ENCODE results near the gene DMD. TPM values are rescaled to one million over a fixed set of nuclear protein-coding genes. Genes with fewer than 3 reads are reported as not detected.
A peak's percentile ranks its signal among the peaks of the same experiment; 100 is the strongest.

DMD gene
- total RNA-seq, 1 experiment from 2014 or later = 47.2 TPM

DNA sequence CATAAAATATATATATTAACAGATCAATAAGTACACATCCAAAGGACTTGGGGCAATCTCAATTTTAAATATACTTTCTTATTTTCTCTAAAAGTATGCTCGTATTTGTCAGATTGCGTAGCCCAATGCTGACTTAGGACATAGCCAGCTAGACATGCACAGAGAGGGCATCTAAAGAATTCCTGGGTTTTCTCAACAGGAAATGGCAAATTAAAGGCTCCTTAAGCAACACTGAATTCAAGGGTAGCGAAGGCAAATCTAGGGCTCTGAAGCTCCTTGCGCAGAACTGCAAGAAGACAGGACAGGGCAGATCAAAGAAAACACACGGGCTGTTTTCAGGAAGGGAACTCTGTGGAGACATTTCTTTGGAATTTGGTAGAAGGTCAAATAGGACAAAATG, 2044.9 kb downstream of the DMD start:
- Histone ChIP-seq H3K4me1 (peaks cover 12% of the 10 kb centered on the region), H3K27me3 (replicated peaks; ENCODE audit: control insufficient read depth, insufficient read depth, low read length) (no peaks in the 10 kb centered on the region), H3K36me3 (ENCODE audit: control insufficient read depth, insufficient read depth, low read length) (peaks cover 2% of the 10 kb centered on the region; the same call in 1 of the 2 replicates), H3K9me3 (no peaks in the 10 kb centered on the region), H3K4me3 (ENCODE audit: low read depth, low read length) (no peak overlapping the region)
- TF ChIP-seq, protein P1, sequence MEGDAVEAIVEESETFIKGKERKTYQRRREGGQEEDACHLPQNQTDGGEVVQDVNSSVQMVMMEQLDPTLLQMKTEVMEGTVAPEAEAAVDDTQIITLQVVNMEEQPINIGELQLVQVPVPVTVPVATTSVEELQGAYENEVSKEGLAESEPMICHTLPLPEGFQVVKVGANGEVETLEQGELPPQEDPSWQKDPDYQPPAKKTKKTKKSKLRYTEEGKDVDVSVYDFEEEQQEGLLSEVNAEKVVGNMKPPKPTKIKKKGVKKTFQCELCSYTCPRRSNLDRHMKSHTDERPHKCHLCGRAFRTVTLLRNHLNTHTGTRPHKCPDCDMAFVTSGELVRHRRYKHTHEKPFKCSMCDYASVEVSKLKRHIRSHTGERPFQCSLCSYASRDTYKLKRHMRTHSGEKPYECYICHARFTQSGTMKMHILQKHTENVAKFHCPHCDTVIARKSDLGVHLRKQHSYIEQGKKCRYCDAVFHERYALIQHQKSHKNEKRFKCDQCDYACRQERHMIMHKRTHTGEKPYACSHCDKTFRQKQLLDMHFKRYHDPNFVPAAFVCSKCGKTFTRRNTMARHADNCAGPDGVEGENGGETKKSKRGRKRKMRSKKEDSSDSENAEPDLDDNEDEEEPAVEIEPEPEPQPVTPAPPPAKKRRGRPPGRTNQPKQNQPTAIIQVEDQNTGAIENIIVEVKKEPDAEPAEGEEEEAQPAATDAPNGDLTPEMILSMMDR (IDR thresholded peaks at IDR 0.05; ENCODE audit: insufficient read depth in 1 of 2, low read depth in 1 of 2, low read length in 1 of 2, severe bottlenecking in 1 of 2, unreplicated experiment in 1 of 2) = no peak
- Mint-ChIP-seq H3K9me3 (ENCODE audit: unreplicated experiment) (peaks cover 23% of the 10 kb centered on the region), H3K36me3 (ENCODE audit: insufficient read depth, unreplicated experiment) (peaks cover 34% of the 10 kb centered on the region), H3K27ac (ENCODE audit: unreplicated experiment) (no peak overlapping the region), H3K4me3 (ENCODE audit: unreplicated experiment) (no peak overlapping the region), H3K4me1 (ENCODE audit: low read depth, unreplicated experiment) (peaks cover 21% of the 10 kb centered on the region), H3K27me3 (ENCODE audit: insufficient read depth, unreplicated experiment) (no peaks in the 10 kb centered on the region)
- no TSS peak for BruUV-seq (replicated peaks)
- CTCF ChIA-PET = no interaction called here
- intact Hi-C loops (cut with micrococcal nuclease; ENCODE audit: unreplicated experiment) = no loop called here
- POLR2A ChIA-PET = no interaction called here
- no peak for DNase-seq

DNA sequence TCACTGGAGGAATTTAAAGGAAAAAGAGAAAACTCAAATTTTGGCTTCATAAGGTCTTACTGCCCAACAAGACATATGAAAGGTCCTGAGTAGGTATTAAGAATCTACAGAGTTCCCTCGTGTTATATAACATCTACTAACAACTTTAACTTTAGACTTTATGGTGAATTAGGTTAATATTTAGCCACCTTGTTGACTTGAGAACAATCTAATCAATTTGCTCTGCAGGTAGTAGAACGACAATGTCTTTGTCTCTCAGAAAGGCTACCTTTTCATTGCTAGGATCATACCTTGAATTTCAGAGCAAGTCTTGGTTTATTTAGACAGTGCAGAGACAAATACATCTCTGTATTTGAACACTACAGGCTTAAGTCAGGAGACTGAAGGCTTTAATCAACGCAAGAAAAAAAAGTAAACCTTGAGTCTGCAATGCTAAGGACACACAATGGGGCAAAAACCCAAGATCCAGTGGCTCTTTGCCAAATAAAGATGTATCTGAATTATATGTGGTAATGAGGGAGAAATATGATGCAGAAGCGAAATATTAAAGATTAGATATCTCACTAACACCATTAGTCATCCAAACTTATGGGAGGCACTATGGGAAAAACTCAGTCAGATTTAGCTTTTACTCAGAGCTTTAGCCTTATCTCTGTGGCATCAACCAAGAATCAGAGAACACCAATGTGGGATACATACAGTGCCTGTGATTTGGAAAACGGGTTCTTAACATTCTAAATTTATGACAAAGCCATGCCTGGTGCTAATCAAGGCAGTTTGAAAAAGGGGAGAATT, 2045.9 kb downstream of the DMD start:
- no TSS peak for BruUV-seq (replicated peaks)
- Histone ChIP-seq H3K9me3 (no peaks in the 10 kb centered on the region), H3K4me1 (peaks cover 12% of the 10 kb centered on the region), H3K4me3 (ENCODE audit: low read depth, low read length) (no peak overlapping the region), H3K36me3 (ENCODE audit: control insufficient read depth, insufficient read depth, low read length) (peaks cover 2% of the 10 kb centered on the region; the same call in 1 of the 2 replicates), H3K27me3 (replicated peaks; ENCODE audit: control insufficient read depth, insufficient read depth, low read length) (no peaks in the 10 kb centered on the region)
- DNase-seq = peak in 1 of 2 experiments; percentile 0
- intact Hi-C loops (cut with micrococcal nuclease; ENCODE audit: unreplicated experiment) = loop anchor here (1.0 kb wide), 2 partner anchors 9 to 34 kb away; no protein-coding TSS in a partner anchor
- H3K36me3 Mint-ChIP-seq (ENCODE audit: insufficient read depth, unreplicated experiment) = peaks cover 29% of the 10 kb centered on the region
- no peaks in the 10 kb centered on the region for H3K27me3 Mint-ChIP-seq (ENCODE audit: insufficient read depth, unreplicated experiment)
- H3K9me3 Mint-ChIP-seq (ENCODE audit: unreplicated experiment) = peaks cover 23% of the 10 kb centered on the region
- CTCF ChIA-PET = no interaction called here
- H3K4me1 Mint-ChIP-seq (ENCODE audit: low read depth, unreplicated experiment) = peaks cover 21% of the 10 kb centered on the region
- H3K4me3 Mint-ChIP-seq (ENCODE audit: unreplicated experiment) = no peak overlapping the region
- no peak overlapping the region for H3K27ac Mint-ChIP-seq (ENCODE audit: unreplicated experiment)
- POLR2A ChIA-PET = no interaction called here
- TF ChIP-seq, protein P1 (IDR thresholded peaks at IDR 0.05; ENCODE audit: insufficient read depth in 1 of 2, low read depth in 1 of 2, low read length in 1 of 2, severe bottlenecking in 1 of 2, unreplicated experiment in 1 of 2) = no peak

DNA sequence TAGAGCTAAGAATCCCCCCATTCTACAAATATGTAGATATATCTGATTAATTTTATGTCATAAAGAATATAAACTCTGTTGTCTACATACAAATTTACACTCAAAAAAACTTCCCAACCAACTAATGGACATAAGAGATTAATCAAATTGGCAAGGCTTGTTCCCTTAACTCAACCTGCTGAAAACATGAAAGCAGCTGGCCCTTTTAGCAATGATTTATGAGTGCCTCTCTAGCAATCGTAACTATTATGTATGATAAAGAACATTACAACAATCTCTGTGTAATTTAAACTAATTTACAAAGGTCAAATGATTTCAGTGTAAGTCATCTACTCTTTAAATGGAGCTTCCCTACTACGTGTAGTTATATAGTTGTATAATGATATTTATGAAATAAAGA, 2056.4 kb downstream of the DMD start:
- Mint-ChIP-seq H3K9me3 (ENCODE audit: unreplicated experiment) (no peaks in the 10 kb centered on the region), H3K36me3 (ENCODE audit: insufficient read depth, unreplicated experiment) (peaks cover 30% of the 10 kb centered on the region), H3K4me1 (ENCODE audit: low read depth, unreplicated experiment) (no peaks in the 10 kb centered on the region), H3K27me3 (ENCODE audit: insufficient read depth, unreplicated experiment) (no peaks in the 10 kb centered on the region), H3K4me3 (ENCODE audit: unreplicated experiment) (no peak overlapping the region), H3K27ac (ENCODE audit: unreplicated experiment) (no peak overlapping the region)
- Histone ChIP-seq H3K9me3 (no peaks in the 10 kb centered on the region), H3K27me3 (replicated peaks; ENCODE audit: control insufficient read depth, insufficient read depth, low read length) (no peaks in the 10 kb centered on the region), H3K36me3 (ENCODE audit: control insufficient read depth, insufficient read depth, low read length) (no peaks in the 10 kb centered on the region), H3K4me3 (ENCODE audit: low read depth, low read length) (no peak overlapping the region), H3K4me1 (no peaks in the 10 kb centered on the region)
- DNase-seq = no peak
- BruUV-seq (replicated peaks) = no TSS peak
- intact Hi-C loops (cut with micrococcal nuclease; ENCODE audit: unreplicated experiment) = no loop called here
- CTCF ChIA-PET = no interaction called here
- POLR2A ChIA-PET = no interaction called here
- TF ChIP-seq, protein P1 (IDR thresholded peaks at IDR 0.05; ENCODE audit: insufficient read depth in 1 of 2, low read depth in 1 of 2, low read length in 1 of 2, severe bottlenecking in 1 of 2, unreplicated experiment in 1 of 2) = no peak

Data from Caco-2 (cell line).